Right forelimb (tissue), 1 donor: Measurements from ENCODE around the gene NR1D2.

Source experiments
- DNase-seq: peaks from one replicate; pipeline ENCODE4 v3.0.0-alpha.2; 2018

The NR1D2 gene

GRCh38 chr3:23932571-23932970, 12.5 kb upstream of the NR1D2 start:
- DNase-seq = no peak

GRCh38 chr3:23934253-23934652, 10.8 kb upstream of the NR1D2 start:
- no peak for DNase-seq

GRCh38 chr3:23937296-23937695, 7.8 kb upstream of the NR1D2 start:
- DNase-seq = no peak

GRCh38 chr3:23938688-23939087, 6.4 kb upstream of the NR1D2 start:
- DNase-seq = no peak

GRCh38 chr3:23940775-23941174, 4.3 kb upstream of the NR1D2 start:
- no peak for DNase-seq

GRCh38 chr3:23941440-23941839, 3.6 kb upstream of the NR1D2 start:
- DNase-seq = no peak

GRCh38 chr3:23942546-23942945, 2.5 kb upstream of the NR1D2 start:
- no peak for DNase-seq

GRCh38 chr3:23944007-23944783, 891 bp upstream of the NR1D2 start:
- DNase-seq = no peak

GRCh38 chr3:23945663-23945912, 502 bp downstream of the NR1D2 start:
- no peak for DNase-seq

- DNase-seq = peak; percentile 98
Measured at GRCh38 chr3:23945913-23946687, 1.0 kb downstream of the NR1D2 start.

GRCh38 chr3:23948761-23949160, 3.7 kb downstream of the NR1D2 start:
- no peak for DNase-seq

- no peak for DNase-seq
Measured at GRCh38 chr3:23949784-23950183, 4.7 kb downstream of the NR1D2 start.

GRCh38 chr3:23950293-23950692, 5.2 kb downstream of the NR1D2 start:
- DNase-seq = no peak

- no peak for DNase-seq
Measured at GRCh38 chr3:23952646-23953045, 7.6 kb downstream of the NR1D2 start.

GRCh38 chr3:23953523-23953922, 8.4 kb downstream of the NR1D2 start:
- DNase-seq = no peak

- no peak for DNase-seq
Measured at GRCh38 chr3:23954144-23954543, 9.1 kb downstream of the NR1D2 start.

GRCh38 chr3:23956701-23957100, 11.6 kb downstream of the NR1D2 start:
- DNase-seq = no peak

GRCh38 chr3:23959135-23959900, 14.2 kb downstream of the NR1D2 start:
- DNase-seq = no peak

GRCh38 chr3:23960649-23961048, 15.6 kb downstream of the NR1D2 start:
- DNase-seq = no peak

GRCh38 chr3:23961066-23961465, 16.0 kb downstream of the NR1D2 start:
- DNase-seq = no peak

- no peak for DNase-seq
Measured at GRCh38 chr3:23961913-23962312, 16.8 kb downstream of the NR1D2 start.

GRCh38 chr3:23964537-23965235, 19.6 kb downstream of the NR1D2 start:
- DNase-seq = no peak

GRCh38 chr3:23966328-23966727, 21.2 kb downstream of the NR1D2 start:
- DNase-seq = no peak
